Muscle layer of colon (tissue), 2 donors: ENCODE results near the gene CHMP6.

Experiments
- H3K27ac ChIP-seq: one replicate; pipeline ENCODE4 v1.7.0; 2013; ENCODE audit warnings: low read depth, mild to moderate bottlenecking, low read length, moderate library complexity
- H3K27me3 ChIP-seq, 2 donors: one replicate each; pipeline ENCODE4 v1.7.0; 2013; ENCODE audit warnings: low read length in 2 of 2, mild to moderate bottlenecking in 2 of 2; ENCODE audit not compliant: insufficient read depth in 2 of 2, control insufficient read depth in 1 of 2
- H3K36me3 ChIP-seq: one replicate; pipeline ENCODE4 v1.7.0; 2013; ENCODE audit warnings: mild to moderate bottlenecking, low read length; ENCODE audit not compliant: insufficient read depth
- H3K4me1 ChIP-seq: one replicate; pipeline ENCODE4 v1.7.0; 2013; ENCODE audit warnings: mild to moderate bottlenecking, low read length; ENCODE audit not compliant: insufficient read depth
- H3K4me3 ChIP-seq, 2 donors: one replicate each; pipeline ENCODE4 v1.7.0; 2013; ENCODE audit warnings: low read length in 2 of 2, low read depth in 1 of 2, mild to moderate bottlenecking in 1 of 2, moderate library complexity in 1 of 2
- H3K9ac ChIP-seq: one replicate; pipeline ENCODE4 v1.7.0; 2013; ENCODE audit warnings: low read length
- H3K9me3 ChIP-seq: one replicate; pipeline ENCODE4 v1.7.0; 2013; ENCODE audit warnings: mild to moderate bottlenecking, low read length
- donor health status: abdominal sarcoma.
- donor health status: Adenocarcinoma of cecum.

Gene CHMP6

GRCh38 chr17:80991645-80992076 is at the start of gene CHMP6:
Gene CHMP6, plus strand, starts transcription at chr17:80991841. Its CDS starts 78 bp downstream, at chr17:80991919.
- peaks cover 18% of the 10 kb centered on the region for H3K36me3 ChIP-seq
- H3K4me1 ChIP-seq: peaks cover 25% of the 10 kb centered on the region
- peak within 1 kb of the TSS; percentile 49 for H3K9ac ChIP-seq
- peak within 1 kb of the TSS; percentile 85 to 89 for H3K4me3 ChIP-seq
- no peaks in the 10 kb centered on the region for H3K9me3 ChIP-seq
- H3K27me3 ChIP-seq: no peaks in the 10 kb centered on the region
- peak within 1 kb of the TSS; percentile 72 for H3K27ac ChIP-seq

DNA sequence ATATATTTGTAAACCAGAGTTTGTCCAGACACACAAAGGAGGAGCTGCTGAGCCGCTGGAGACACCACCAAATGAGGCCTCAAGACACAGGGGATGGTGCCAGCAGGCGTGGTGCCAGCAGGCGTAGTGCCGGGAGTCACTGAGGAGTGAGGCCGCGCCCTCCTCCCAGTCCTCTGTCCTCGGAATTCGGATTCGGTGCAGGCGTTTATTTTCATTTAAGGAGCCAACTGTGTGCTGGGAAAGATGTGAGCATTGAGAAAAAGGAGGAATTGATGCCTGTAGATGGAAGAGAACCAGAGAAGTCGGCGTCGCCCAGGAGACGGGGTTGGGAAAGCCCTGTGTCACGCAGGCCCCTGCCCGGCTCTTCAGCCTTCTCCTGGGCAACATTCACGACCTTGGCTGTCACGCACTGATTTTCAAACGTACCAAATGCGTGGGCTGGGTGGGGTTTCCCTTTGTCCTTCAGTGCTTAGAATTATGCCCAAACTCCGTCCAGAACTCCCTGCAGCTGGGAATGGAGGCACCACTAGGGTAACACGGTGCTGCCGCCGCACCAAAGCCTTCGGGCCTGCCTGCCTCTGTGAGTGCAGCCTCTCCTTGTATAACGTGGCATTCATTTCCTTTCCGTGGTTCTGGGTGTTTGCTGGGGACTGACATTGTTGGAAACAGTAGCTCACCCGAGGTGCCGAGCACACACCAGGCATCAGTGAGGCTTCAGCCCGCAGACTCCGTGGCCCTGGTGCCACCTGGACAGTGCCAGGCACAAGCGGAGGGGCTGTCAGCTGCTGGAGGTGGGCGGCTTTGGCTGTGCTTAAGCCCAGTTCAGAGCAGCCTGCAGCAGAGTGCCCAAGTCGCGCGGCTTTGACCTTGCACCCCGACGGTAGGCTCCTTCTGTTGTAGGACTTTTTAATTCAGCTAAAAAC is 49.0 kb upstream of the CHMP6 start:
- Histone ChIP-seq H3K4me1 (peaks cover 24% of the 10 kb centered on the region), H3K27ac (peak overlapping the region; percentile 77), H3K9me3 (no peaks in the 10 kb centered on the region), H3K36me3 (peaks cover 14% of the 10 kb centered on the region), H3K4me3 (peak overlapping the region in 1 of 2 donors; percentile 17), H3K27me3 (no peaks in the 10 kb centered on the region), H3K9ac (peak overlapping the region; percentile 17)

GRCh38 chr17:80943346-80944145 is 48.1 kb upstream of the CHMP6 start:
- peak overlapping the region; percentile 77 for H3K27ac ChIP-seq
- H3K4me1 ChIP-seq: peaks cover 24% of the 10 kb centered on the region
- no peaks in the 10 kb centered on the region for H3K9me3 ChIP-seq
- H3K36me3 ChIP-seq: peaks cover 22% of the 10 kb centered on the region
- H3K27me3 ChIP-seq: no peaks in the 10 kb centered on the region
- H3K4me3 ChIP-seq: peak overlapping the region in 1 of 2 donors; percentile 17
- peak overlapping the region; percentile 17 for H3K9ac ChIP-seq

GRCh38 chr17:80944326-80944725 is 47.3 kb upstream of the CHMP6 start:
- no peak overlapping the region for H3K9ac ChIP-seq
- H3K27ac ChIP-seq: peak overlapping the region; percentile 12
- no peaks in the 10 kb centered on the region for H3K27me3 ChIP-seq
- peaks cover 22% of the 10 kb centered on the region for H3K36me3 ChIP-seq
- no peaks in the 10 kb centered on the region for H3K9me3 ChIP-seq
- H3K4me1 ChIP-seq: peaks cover 24% of the 10 kb centered on the region
- no peak overlapping the region for H3K4me3 ChIP-seq

DNA sequence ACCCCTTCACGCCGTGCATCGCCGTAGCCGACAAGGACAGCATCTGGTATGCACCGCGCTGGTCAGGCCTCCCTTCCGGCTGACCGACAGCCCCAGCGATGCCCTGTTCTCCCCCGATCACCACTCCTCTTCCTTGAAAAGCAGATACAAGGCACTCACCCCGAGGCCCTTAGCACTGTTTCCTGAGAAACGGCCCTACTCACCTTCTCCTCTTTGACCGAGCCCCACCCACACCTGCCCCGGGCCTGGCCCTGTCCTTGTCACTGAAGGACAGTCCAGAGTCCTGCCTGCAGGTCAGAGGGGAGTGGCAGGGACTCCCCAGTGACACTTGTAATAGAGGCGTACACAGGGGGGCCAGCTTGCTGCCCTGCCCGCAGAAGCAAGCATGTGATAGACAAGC is 45.9 kb upstream of the CHMP6 start:
- peaks cover 22% of the 10 kb centered on the region for H3K36me3 ChIP-seq
- H3K4me1 ChIP-seq: peaks cover 24% of the 10 kb centered on the region

GRCh38 chr17:80946449-80946848 is 45.2 kb upstream of the CHMP6 start:
- no peaks in the 10 kb centered on the region for H3K27me3 ChIP-seq
- H3K36me3 ChIP-seq: peaks cover 29% of the 10 kb centered on the region
- no peak overlapping the region for H3K27ac ChIP-seq
- H3K9me3 ChIP-seq: no peaks in the 10 kb centered on the region
- H3K9ac ChIP-seq: no peak overlapping the region
- H3K4me3 ChIP-seq: no peak overlapping the region
- H3K4me1 ChIP-seq: peaks cover 20% of the 10 kb centered on the region

More for the DNA sequence above, 45.9 kb upstream of the CHMP6 start:
- no peak overlapping the region for H3K4me3 ChIP-seq
- no peak overlapping the region for H3K27ac ChIP-seq
- no peak overlapping the region for H3K9ac ChIP-seq
- no peaks in the 10 kb centered on the region for H3K9me3 ChIP-seq
- no peaks in the 10 kb centered on the region for H3K27me3 ChIP-seq

DNA sequence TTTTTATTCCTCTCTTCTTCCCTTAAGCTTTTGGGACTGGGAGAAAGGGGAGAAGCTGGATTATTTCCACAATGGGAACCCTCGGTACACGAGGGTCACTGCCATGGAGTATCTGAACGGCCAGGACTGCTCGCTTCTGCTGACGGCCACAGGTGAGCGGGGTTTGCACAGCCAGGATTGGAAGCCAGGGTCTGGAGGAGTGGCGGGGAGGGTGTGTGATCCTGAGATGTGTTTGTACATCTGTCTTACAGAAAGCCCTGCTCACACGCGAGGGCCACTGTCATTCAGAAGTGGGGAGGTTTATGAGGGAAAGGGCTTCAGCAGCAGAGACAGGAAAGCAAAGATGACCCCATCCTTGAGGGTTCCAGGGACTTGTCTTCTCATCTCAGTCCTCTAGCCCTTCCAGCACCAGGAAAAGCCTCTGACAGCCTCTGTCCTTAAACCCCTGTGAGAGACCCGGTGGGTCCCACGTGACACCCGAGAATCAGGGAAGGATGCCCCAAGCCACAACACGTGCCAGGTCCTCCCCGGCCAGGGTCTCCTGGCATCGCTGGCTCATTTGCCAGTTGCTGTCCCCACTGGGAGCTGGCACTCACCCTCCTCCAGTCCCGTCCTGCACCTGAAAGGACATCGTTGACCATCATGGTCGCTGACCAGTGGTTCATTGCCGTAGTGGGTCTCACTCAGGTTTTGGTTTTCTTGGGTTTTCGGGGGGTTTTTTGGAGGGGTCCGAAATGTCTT is 44.3 kb upstream of the CHMP6 start:
- Histone ChIP-seq H3K36me3 (peaks cover 29% of the 10 kb centered on the region), H3K27ac (no peak overlapping the region), H3K27me3 (no peaks in the 10 kb centered on the region), H3K4me3 (no peak overlapping the region), H3K9ac (no peak overlapping the region), H3K4me1 (peaks cover 12% of the 10 kb centered on the region), H3K9me3 (no peaks in the 10 kb centered on the region)

GRCh38 chr17:80948019-80948975 is 43.3 kb upstream of the CHMP6 start:
- H3K27ac ChIP-seq: no peak overlapping the region
- no peaks in the 10 kb centered on the region for H3K9me3 ChIP-seq
- peaks cover 29% of the 10 kb centered on the region for H3K36me3 ChIP-seq
- H3K4me3 ChIP-seq: no peak overlapping the region
- no peak overlapping the region for H3K9ac ChIP-seq
- H3K27me3 ChIP-seq: no peaks in the 10 kb centered on the region
- H3K4me1 ChIP-seq: peaks cover 4% of the 10 kb centered on the region

DNA sequence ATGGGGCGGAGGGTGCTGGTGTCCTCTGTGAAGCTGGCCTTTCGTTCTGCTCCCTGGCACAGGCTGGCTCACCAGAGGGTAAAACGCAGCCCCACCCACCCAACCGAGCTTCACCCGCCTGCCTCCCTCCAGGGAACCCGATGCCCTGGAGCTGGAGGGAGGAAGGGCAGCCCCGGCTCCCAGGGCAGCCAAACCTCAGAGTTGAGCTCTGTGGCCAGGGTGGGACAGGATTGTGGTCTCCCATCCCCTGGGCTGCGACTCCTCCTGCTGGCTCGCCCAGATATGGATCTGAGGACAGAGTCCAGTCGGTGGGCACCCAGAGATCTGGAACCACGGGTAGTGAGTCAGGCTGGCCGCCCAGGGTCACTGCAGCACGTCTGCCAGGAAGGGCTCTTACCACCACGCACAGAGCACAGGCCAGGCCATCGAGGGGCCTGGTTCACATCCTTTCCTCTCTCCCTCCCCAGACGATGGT is 42.6 kb upstream of the CHMP6 start:
- no peak overlapping the region for H3K27ac ChIP-seq

More for the DNA sequence above, 42.6 kb upstream of the CHMP6 start:
- Histone ChIP-seq H3K27me3 (no peaks in the 10 kb centered on the region), H3K4me3 (no peak overlapping the region), H3K4me1 (no peaks in the 10 kb centered on the region), H3K9ac (no peak overlapping the region), H3K9me3 (no peaks in the 10 kb centered on the region), H3K36me3 (peaks cover 29% of the 10 kb centered on the region)
